HFFc6 (cell line): ENCODE data around the gene SCYGR2. TPM values are rescaled to one million over a fixed set of nuclear protein-coding genes. Genes with fewer than 3 reads are reported as not detected.

Source experiments
- DNase-seq: peaks from one replicate; pipeline ENCODE4 v3.0.0-alpha.2; 2018
- H3K27ac Mint-ChIP-seq: 2 replicates; pipeline ENCODE4 v1.8.0; 2020; ENCODE audit warnings: mild to moderate bottlenecking, mixed read lengths
- H3K27me3 Mint-ChIP-seq: 2 replicates; pipeline ENCODE4 v1.8.0; 2021; ENCODE audit warnings: mild to moderate bottlenecking, moderate library complexity, mixed read lengths; ENCODE audit not compliant: insufficient read depth
- H3K36me3 Mint-ChIP-seq: 2 replicates; pipeline ENCODE4 v1.8.0; 2021; ENCODE audit warnings: low read depth, mixed read lengths
- H3K4me1 Mint-ChIP-seq: 2 replicates; pipeline ENCODE4 v1.8.0; 2020; ENCODE audit warnings: low read depth, mixed read lengths
- H3K4me3 Mint-ChIP-seq: 2 replicates; pipeline ENCODE4 v1.8.0; 2020; ENCODE audit warnings: mild to moderate bottlenecking, moderate library complexity, mixed read lengths
- H3K9me3 Mint-ChIP-seq: 2 replicates; pipeline ENCODE4 v1.8.0; 2020; ENCODE audit warnings: mild to moderate bottlenecking, mixed read lengths
- CTCF ChIP-seq: fragments of 200-600 bp; sonication (generic); IDR thresholded peaks from 2 replicates; pipeline ENCODE4 v1.5.0; 2021; ENCODE audit warnings: antibody characterized with exemption, mild to moderate bottlenecking
- total RNA-seq, 6 experiments: library from RNA; stranded (reverse); fragmentation: NEBNext Ultra II Directional; extraction: Animal tissue kit (Norgen Biotek cat#: 25700); gene quantifications; 2 replicates in 1 of 6; 3 replicates in 5 of 6; pipeline ENCODE4 v1.2.3, GENCODE V29; 2021

The SCYGR2 gene
- total RNA-seq, 6 experiments from 2014 or later = not detected

- H3K4me1 Mint-ChIP-seq = peaks cover 8% of the 10 kb centered on the region
- DNase-seq = no peak
- H3K36me3 Mint-ChIP-seq = no peaks in the 10 kb centered on the region
- H3K9me3 Mint-ChIP-seq = no peaks in the 10 kb centered on the region
- H3K27me3 Mint-ChIP-seq = peaks cover 4% of the 10 kb centered on the region
- no peak overlapping the region for H3K27ac Mint-ChIP-seq
- TF ChIP-seq CTCF = no peak
- no peak overlapping the region for H3K4me3 Mint-ChIP-seq
Observed at GRCh38 chr2:227612546-227613271, 14.0 kb downstream of the SCYGR2 start.

GRCh38 chr2:227613272-227613660 lies 14.6 kb downstream of the SCYGR2 start:
- Mint-ChIP-seq H3K27me3 (peaks cover 4% of the 10 kb centered on the region), H3K4me1 (peaks cover 8% of the 10 kb centered on the region), H3K9me3 (no peaks in the 10 kb centered on the region), H3K27ac (no peak overlapping the region), H3K4me3 (no peak overlapping the region), H3K36me3 (no peaks in the 10 kb centered on the region)
- no peak for TF ChIP-seq CTCF
- DNase-seq = no peak

GRCh38 chr2:227614246-227614645 lies 15.6 kb downstream of the SCYGR2 start:
- TF ChIP-seq CTCF = no peak
- Mint-ChIP-seq H3K4me1 (peaks cover 7% of the 10 kb centered on the region; the same call in 1 of the 2 replicates), H3K27me3 (peaks cover 4% of the 10 kb centered on the region), H3K27ac (no peak overlapping the region), H3K4me3 (no peak overlapping the region), H3K36me3 (no peaks in the 10 kb centered on the region), H3K9me3 (no peaks in the 10 kb centered on the region)
- DNase-seq = no peak

- Mint-ChIP-seq H3K4me1 (peaks cover 7% of the 10 kb centered on the region; the same call in 1 of the 2 replicates), H3K9me3 (no peaks in the 10 kb centered on the region), H3K36me3 (no peaks in the 10 kb centered on the region), H3K27ac (no peak within 1 kb of the TSS), H3K4me3 (no peak within 1 kb of the TSS), H3K27me3 (peaks cover 4% of the 10 kb centered on the region)
- DNase-seq = no peak
- TF ChIP-seq CTCF = no peak
Observed at GRCh38 chr2:227614740-227615139, 16.0 kb downstream of the SCYGR2 start, which contains the start of gene SCYGR3. Gene SCYGR3, minus strand, starts transcription at chr2:227614840. Its CDS starts 0 bp downstream, at chr2:227614840.

- peaks cover 4% of the 10 kb centered on the region for H3K27me3 Mint-ChIP-seq
Observed at GRCh38 chr2:227615181-227615580, 16.5 kb downstream of the SCYGR2 start.

More at GRCh38 chr2:227615181-227615580, 16.5 kb downstream of the SCYGR2 start:
- no peak for TF ChIP-seq CTCF
- Mint-ChIP-seq H3K27ac (no peak overlapping the region), H3K4me1 (peaks cover 7% of the 10 kb centered on the region; the same call in 1 of the 2 replicates), H3K9me3 (no peaks in the 10 kb centered on the region), H3K36me3 (no peaks in the 10 kb centered on the region), H3K4me3 (no peak overlapping the region)
- no peak for DNase-seq
